Measurements from ENCODE around the gene TMOD3.
A peak's percentile ranks its signal among the peaks of the same experiment; 100 is the strongest.

Gene TMOD3

DNA sequence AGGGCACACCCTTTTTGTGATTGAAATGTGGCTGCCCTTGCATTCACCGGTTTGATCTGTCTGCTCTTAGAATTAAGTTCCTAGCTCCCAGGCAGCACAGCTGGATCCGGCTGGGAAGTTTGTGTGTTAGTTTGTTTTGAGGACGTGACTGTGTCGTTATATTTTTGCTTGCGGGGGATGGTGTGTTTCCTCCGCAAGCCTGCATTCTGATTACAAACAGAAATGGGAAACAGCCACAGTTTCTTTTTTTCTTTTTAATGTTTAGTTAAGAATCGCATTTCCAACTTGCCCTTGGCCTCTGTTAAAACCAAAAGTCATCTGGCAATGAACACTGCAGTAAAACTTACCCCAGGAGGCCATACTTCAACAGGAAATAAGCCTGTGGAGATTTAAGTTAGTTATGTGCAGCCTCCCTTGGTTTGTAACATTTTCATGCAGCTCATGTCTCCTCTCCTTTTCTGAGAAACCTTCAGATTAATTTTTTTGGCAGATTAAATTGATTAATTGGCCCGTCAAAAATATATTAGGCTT is 888 bp downstream of the TMOD3 start:
- no peak for DNase-seq

DNA sequence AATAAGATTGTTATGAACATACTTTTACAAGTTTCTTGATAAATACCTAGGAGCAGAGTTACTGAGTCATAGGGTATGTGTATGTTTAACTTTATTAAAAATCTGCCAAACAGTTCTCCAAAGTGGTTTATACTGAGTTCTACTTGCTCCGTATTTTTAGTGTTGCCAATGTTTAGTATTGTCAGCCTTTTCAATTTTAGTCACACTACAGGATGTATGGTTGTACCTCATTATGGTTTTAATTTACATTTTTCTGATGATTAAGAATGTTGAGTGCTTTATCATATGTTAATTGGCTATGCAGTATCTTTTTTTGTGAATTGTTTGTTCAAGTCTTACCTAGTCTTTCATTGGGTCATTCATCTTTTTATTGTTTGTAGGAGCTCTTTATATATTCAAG is 4.3 kb downstream of the TMOD3 start:
- DNase-seq = no peak

DNA sequence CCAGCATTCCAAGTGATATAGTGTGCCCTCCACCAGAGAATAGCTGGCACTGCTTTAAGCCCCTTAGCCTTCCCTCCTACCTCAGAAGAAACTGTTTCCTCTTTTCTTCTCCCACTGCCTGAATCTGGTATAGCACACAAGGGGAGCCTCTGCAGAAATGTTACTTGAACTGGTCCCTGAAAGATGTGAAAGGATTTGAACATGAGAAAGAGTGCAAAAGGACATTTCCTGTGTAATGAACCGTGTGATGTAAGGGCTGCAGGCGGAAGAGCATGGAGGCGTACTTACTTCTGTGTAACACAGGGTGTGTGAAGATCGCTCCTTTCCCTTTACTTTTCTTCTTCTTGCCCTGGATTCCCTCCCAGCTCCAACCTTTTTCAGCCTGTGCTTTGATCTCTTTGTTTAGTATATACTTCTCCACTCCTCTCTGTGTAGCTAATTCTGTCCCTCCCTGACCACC is 8.4 kb downstream of the TMOD3 start:
- DNase-seq = no peak

DNA sequence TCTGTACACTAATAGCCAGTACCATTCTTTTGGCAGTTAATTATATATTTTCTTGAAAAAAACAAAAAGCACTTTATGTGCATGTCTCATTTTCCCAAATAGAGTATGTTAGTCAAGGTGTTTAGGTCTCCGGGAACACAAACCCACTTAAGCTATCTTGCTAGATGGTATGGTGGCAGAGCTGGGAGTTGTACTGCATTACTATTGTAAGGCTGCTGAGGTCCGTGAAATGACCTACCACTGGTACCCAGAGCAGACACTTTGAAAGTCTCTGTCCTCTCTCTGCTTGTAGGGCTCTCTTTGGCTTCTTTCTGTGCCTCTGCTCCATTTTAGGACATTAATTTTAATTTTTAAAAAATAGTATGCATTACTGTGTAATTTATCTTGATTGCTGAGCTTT is 8.8 kb downstream of the TMOD3 start:
- DNase-seq = no peak

DNA sequence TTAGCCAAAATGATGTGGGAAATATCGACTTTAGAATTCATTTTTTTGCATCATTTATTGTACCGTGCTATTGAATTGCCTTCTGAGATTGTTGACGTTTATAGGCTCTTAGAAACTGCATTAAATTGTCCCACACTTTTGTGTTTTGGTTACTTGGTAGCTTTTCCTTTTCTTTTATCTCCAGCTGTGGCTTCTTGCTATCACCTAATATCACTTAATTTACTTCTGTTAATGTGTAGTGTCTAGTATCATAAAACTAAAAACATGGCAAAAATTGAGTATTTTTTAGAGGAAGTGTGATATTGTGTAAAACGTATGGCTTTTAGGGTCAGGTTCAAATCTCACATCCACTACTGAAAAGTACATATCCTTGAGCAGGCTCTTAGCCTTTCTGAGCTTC is 11.2 kb downstream of the TMOD3 start:
- no peak for DNase-seq

DNA sequence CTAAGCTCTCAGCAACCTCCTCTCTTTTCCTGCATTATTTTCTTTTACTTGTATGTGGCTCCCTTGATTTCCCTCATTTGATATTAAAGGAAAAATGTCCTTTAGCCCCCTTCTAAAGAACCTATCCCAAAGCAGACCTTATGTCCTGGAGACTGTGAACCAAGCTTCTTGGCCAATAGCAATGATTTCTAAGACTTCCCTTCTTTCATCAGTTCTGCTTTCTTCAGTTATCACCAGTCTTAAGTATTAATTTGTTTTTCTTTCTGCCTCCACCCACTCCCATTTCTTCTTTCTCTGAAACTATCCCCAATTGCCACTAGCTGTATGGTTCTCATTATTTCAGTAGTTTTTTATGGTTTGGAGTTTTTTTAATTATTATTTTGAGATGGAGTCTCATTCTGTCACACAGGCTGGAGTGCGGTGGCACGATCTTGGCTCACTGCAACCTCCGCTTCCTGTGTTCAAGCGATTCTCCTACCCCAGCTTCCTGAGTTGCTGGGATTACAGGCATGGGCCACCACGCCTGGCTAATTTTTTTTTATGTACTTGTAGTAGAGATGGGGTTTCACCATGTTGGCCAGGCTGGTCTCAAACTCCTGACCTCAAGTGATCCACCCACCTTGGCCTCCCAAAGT is 12.1 kb downstream of the TMOD3 start:
- DNase-seq = no peak

DNA sequence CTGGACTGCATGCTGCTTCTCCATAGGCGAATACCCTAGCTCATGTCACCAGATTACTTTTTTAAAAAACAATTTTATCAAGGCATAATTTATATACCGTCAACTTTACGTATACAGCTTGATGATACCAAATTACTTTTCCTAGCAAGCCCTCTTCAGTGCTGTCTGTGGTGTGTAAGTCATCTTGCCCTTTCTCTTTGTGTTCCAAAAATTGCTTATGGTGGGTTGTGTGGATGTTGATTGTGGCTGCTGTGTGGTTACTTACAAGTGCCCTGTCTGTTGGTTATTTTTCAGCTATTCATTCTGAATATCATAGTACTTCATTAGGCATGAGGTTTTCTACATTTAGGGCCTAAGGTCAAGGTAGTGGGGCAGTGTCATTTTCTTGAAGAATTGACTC is 12.8 kb downstream of the TMOD3 start:
- DNase-seq = no peak

DNA sequence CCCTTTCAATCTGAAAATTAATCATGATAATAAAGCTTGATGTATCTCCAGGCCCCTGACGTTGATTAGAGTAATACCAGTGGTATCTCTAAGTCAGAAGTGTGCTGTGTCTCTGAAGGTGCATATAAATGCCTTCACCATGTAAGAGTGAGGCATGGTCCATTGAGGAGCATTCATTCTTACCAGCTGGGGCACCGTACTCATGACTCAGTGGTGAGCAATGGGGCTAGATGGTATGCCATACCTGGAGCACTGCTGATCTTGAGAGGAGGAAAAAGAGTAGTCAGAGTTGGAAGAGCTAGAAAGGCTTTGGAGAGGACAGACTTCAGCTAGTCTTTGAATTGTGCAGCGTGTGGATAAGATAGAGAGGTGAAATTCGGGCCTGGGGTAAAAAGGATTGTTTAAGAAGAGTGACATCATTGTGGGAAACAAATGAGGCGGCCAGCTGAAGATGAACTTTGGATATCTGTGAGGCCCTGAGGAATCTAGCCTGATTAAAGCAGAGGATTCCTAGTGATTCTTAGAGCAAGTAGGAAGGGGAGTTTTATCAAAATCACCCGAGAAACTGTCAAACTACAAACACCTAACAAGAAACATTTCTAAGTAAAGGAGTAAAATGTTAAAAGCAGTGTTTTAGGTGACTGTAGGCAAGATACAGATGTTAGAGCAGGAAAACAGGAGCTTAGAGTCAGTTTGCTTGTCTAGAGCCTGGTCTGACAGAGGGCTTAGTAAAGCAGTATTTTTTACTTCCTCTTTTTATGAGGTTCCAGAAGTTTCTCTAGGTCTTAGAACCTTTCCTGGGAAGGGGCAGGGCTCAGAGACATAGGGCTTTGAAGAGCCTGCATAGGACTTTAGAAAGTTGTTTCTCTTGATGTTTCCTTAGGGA is 13.6 kb downstream of the TMOD3 start:
- no peak for DNase-seq

DNA sequence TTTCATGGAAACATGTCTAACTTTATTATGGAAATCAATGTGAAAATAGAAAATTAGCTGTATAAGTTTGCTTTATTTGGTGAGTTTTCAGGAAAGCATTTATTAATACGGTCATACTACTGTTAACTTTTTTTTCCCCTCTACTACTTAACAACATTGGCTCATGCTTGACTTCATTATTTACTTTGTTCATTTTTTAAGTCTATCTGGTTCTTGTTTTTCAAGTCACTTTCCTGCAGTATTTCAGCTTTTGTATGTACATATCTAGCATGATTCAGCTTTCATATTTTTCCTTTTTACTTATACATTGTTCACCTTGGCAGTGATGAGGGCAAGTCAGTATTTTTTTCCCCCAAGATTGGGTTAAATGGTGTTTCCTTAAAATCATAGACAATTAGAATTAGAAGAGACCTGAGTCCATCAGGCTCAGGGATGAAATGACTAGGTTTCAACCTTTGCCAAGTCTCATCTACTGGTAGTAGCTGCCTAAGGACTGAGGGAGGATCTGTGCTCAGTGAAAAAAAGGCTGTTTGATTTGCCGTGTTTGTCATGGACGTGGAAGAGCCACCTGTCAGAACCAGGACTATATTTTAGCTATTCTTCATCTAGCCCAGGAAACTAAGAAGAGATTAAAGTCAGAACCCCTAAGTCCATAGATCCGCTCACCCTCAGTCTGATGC is 15.4 kb downstream of the TMOD3 start:
- no peak for DNase-seq

DNA sequence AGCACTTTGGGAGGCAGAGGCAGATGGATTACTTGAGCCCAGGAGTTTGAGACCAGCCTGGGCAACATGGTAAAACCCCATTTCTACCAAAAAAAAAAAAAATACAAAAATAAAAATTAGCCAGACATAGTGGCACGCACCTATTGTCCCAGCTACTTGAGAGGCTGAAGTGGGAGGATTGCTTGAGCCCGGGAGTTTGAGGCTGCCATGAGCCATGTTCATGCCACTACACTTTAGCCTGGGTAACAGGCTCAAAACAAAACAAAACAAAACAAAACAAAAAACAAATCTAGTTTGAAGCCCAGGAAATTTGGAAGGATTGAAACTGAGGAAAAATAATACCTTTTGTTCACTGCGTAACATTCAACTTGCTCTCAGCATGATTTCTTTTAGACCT is 16.6 kb downstream of the TMOD3 start:
- DNase-seq = no peak

DNA sequence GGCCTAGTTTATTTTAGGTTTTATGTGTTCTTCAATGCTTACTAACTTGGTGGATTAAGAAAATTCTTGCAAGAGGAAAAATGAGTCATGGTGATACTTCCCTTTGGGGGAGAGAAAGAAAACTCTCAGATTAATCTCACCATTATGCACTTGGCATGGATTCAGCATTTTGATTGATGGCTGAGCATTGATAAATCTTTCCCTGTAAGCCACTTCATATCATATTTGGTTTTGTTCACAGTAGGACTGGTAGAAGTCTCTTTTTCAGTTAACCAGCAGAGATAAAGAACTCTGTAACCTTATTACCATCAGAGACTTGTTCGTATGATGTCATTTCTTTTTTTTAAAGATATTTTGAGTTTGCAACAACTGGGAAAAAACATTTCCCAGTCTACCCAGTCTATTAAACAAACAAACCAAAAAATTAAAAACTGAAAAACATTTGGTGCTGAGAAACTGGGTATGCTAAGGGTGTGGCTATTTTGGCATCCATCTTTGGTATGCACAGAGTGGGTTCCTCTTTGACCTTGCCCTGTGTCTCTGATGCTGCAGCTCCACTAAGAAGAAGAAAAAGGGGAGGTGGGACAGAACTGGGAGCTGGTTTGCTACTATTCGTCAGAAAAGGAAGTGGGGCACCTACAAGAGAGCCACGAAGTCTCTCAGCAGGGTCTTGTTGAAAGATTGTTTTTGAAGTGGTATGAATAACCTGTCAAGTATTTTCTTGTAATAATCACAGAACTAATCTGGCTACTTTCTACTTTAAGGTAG is 17.2 kb downstream of the TMOD3 start:
- DNase-seq = no peak

DNA sequence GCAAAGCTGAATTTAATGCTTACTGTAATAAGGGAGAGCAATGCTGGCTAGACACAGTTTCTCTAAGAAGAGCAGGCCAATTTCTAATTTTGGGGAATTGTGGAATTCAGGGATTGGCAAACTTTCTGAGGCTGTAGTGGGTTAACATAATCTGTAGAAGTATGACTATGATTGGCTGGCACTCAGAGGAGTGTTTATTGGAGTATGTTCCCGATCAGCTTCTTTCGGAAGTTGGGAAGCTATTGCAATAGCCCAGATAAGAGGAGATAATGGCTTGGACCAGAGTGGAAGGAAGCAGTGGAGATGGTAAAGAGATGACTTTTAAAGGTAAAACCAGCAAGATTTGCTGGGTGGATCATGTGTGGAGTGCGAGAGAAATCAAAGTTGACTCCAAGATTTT is 19.4 kb downstream of the TMOD3 start:
- no peak for DNase-seq

DNA sequence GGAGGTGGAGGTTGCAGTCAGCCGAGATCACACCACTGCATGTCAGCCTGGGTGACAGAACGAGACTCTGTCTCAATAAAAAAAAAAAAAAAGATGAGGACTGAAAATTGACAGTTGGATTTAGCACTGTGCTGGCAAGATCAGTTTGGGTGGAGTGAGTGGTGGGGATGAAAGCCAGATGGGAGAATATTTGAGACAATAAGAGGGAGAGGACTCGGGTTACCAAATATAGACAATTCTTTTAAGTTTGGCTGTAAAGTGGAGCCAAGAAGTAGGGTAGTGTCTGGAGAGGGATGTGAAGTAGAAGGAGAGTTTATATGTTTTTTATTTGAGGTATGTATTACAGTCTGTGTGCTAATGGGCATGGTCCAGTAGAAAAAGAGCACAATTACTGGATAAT is 20.4 kb downstream of the TMOD3 start:
- no peak for DNase-seq

DNA sequence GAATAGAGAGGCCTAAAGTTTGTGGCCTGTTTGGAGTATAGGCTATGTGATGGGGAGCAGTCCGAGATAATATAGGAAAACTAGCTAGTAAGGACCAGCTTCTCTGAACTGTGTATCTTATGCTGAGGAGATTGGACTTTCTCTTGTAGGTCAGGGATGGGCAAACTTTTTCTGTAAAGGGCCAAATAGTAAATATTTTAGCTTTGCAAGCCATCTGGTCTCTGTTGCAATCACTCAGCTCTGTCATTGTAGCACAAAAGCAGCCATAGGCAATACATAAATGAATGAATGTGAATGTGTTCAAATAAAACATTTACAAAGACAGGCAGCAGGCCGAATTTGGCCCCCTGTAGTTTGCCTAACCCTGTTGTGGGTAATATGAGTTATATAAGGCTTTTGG is 24.5 kb downstream of the TMOD3 start:
- no peak for DNase-seq

DNA sequence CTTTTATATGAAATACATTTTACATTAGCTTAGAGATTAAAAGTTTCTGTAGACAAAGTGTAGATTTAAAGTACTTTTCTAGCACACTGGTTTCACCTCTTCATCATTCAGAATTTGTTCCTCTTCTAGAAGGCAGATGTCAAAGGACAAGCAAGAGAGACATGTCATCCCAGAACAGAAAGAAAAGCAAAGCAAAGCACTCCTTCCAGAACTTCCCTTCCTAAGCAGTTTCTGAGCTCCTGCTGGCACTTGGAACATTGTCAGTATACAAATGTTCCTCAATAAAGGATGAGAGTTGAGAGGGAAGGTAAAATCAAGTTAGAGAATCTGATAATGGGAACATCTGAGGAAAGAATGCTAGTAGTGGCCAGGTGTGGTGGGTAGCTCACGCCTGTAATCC is 26.2 kb downstream of the TMOD3 start:
- no peak for DNase-seq

DNA sequence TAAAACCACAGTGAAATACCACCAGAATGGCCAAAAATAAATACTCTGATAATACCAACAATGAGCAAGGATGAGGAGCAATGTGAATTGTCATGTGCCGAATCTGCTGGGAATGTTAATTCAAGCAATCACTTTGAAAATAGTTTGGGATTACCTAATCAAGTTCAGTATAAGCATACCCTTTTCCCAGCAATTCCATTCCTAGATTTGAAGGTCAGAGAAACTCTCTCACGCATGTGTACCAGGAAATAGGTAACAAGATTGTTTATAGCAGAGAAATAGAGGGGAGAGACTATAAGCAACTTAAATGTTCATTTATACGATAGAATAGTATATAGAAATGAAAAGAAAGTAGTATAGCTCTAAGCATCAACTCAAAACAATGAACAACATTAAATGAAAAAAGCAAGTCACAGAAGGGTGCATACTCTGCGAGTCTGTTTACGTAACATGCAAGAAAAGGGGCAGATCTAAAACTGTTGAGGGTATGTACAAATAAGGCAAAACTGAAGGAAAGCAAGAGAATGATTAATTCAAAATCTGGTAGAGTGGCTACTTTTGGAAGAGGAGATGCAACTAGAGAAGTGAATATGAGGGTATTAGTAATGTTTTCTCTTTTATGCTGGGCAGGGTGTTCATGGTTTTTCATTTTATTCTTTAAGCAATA is 27.4 kb downstream of the TMOD3 start:
- DNase-seq = no peak

DNA sequence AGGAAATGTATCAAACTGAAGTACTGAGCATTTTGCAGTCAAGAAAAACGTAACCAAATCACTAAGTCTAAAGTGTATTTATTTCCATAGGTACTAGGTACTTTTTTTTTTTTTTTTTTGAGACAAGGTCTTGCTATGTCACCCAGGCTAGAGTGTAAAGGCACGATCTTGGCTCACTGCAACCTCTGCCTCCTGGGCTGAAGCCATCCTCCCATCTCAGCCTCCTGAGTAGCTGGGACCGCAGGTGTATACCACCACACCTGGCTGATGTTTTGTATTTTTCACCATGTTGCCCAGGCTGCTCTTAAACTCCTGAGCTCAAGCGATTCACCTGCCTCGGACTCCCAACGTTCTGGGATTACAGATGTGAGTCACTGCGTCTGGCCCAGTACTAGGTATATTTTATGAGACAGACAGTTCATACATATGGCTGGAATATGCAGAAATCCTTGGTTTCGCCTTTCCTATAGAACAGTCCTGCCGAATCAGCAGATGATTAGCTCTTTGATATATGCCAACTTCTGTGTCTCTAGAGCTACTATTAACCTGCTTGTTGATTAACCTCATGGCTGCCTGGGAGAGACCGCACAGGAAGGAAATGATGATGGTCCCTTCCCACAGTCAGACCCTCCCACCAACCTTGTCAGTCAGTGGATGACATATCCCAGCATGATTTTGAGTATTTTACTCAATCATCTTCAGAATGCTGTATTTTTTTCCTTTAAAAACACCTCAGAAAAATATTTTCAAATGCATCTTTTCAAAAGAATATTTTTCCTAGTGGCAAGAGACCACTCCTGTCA is 32.3 kb downstream of the TMOD3 start:
- DNase-seq = peak; percentile 57

DNA sequence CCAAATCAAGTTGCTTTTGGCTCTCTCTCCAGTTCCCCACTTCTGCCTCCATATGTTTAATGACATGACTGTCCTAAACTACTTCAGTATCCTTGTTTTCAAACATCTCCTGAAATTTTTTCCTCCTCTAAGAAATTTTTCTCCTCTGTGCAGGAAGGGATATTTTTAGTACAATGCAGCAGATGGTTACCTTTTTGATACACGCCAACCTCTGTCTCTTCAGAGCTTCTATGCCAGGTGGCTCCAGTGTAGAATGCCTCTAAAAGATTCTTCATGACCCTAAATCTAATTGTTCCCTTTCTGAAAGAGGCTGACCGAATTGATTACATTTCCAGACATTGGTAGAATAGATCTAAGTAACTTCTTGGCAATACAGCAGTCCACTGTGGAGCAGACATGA is 33.7 kb downstream of the TMOD3 start:
- DNase-seq = no peak

DNA sequence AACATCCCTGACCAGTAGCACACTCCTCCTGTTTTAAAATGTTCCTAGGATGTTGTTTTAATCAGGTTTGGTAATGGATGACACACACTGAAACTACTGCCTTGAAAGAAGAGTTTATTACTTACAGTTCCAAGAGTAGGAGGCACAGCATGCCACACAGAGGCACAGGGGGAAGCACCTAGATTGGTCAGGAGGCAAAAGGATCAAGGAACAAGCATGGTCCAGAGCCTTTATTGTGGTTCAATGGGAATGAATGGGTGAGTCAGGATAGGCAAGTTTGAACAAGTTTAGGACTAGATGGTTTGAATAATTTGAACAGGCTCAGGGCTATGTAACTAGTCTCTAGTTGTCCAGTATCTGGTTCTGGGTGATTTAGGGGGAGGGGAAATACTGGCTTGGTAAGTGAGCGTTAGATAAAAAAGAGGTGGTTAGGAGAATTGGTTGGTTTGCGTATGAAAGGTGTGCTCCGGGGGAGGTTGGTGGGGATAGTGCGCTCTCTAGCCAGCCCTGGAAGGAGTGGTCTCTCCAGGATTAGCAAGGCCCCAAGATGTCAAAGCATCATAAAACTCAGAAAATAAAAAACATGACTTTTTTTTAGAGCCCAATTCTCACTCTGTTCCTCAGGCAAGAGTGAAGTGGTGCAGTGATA is 35.1 kb downstream of the TMOD3 start:
- DNase-seq = no peak

DNA sequence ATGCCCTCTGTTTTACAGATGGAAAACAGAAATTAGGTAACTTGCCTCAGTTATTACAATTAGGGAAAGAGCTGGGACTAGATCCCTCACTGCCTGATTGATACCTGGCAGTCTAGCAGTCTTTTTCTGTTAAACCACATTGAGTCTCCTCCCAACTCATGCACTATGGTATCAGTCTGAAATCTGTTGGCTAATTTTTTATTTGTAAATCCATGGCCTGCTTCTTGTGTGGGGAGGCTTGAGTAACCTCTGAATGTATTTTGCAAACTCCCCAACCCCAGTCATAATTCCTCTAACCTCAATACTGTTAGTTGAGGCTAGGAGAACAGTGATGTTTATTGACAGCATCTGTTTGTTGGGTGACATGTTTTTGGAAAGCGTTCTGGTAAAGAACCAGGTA is 35.9 kb downstream of the TMOD3 start:
- no peak for DNase-seq

DNA sequence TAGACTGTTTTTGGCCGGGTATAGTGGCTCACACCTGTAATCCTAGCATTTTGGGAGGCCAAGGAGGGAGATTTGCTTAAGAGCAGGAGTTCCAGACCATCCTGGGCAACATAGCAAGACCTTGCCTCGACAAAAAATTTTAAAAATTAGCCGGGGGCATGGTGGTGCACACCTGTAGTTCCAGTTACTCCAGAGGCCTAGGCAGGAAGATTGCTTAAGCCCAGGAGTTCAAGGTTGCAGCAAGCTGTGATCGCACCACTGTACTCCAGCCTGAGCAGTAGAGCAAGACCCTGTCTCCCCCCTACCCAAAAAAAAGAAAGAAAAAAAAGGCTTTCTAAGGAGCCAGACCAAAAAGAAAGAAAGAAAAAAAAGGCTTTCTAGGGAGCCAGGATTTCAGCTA is 36.7 kb downstream of the TMOD3 start:
- DNase-seq = no peak
